CMK (cell line): ENCODE data around the gene LPIN1.
A peak's percentile ranks its signal among the peaks of the same experiment; 100 is the strongest.
"Not testable (repeated sequence)": the region's sequence is repeated elsewhere in the genome, so short reads cannot be mapped to it uniquely, and the experiment has no call there.

Experiments
- DNase-seq: peaks from one replicate; pipeline ENCODE4 v3.0.0-alpha.2; 2010; ENCODE audit warnings: low read depth

LPIN1 gene

GRCh38 chr2:11811036-11811654, 64.7 kb downstream of the LPIN1 start:
- DNase-seq, result no peak

DNA sequence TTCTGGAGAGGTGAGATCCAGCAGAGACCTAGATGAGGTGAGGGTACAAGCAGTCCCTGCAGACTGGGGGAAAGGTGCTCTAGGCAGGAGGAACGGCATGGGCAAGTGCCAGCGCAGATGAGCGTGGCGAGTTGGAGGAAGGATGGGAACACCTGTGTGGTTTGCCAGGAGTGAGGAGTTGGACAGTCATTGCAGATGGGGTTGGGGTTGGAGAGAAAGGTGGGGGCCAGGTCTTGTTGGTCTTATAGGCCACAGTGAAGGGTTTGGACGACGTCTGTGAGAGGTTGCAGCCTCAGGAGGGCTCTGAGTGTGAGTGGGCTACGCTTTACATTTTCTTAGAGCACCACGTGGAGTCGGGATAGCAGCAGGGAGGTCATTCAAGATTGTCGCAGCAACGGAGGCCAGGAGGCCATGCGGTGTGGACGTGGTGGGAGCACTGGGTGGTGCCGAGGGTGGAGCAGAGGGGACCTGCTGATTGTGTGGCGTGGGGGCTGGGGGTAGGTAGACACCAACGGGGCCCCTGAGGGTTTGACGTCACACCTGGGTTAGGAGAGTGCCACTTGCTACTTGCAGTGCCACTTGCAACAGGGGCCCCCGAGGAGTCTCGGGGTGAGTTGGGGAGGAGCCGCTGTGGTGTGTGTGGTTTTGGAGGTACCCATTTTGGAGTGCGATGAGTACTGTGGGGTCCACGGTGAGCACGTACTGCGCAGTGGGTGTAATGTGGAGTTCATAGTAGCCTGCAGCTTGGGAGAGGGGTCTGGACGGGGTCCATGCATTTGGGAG, 66.2 kb downstream of the LPIN1 start:
- no peak for DNase-seq

DNA sequence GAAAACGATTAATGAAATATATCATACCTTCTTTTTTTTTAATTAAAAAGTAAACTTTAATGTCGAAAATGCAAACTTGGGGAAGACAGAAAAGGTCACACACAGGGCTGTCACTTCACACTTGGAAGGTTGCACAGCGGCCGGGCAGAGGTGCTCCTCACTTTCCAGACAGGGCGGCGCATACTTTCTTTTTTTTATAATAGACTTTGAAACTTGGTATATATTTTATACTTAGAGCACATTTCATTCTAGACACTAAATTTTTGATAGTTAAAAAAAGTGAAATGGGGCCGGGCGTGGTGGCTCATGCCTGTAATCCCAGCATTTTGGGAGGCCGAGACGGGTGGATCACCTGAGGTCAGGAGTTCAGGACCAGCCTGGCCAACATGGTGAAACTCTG, 66.9 kb downstream of the LPIN1 start:
- DNase-seq, result not testable (repeated sequence)

DNA sequence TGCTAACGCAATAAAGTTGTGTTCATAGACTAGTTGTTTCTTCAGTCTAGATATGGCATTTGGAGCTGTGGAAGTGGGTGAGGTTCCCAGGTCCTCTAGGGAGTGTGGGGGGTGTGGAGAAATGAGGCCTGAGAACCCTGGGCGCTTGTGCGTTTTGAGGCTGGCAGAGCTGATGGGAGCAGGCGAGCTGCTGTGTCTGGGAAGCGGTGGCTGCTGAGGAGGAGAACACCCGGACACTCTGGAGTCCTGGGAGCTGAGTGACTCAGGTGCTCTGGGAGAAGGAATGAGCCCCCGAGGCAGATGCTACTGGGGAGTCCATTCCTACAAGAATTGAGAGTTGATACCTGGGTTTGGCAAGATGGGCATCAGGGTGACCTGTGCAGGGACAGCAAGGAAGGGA, 67.5 kb downstream of the LPIN1 start:
- no peak for DNase-seq

DNA sequence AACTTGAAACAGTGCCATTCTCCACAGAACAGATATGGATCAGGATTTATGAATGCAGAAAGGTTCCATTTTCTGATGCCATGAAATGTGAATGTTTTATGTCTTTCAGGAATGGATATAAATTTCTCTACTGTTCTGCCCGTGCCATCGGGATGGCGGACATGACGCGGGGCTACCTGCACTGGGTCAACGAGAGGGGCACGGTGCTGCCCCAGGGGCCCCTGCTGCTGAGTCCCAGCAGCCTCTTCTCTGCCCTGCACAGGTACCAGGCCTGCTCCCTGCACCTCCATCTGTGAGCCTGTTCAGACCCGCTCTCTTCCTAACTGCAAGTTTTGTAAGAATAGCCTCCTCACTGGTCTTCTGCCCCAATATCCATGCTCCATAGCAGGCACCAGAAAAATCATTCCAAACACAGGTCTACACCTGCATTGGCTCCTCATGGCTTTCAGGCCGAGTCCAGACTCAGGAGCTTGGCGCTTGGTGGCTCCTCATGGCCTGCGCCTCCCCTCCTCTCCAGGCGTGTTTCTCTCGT, 68.6 kb downstream of the LPIN1 start:
- DNase-seq, result no peak

GRCh38 chr2:11816935-11817334, 70.5 kb downstream of the LPIN1 start:
- DNase-seq, result not testable (repeated sequence)

DNA sequence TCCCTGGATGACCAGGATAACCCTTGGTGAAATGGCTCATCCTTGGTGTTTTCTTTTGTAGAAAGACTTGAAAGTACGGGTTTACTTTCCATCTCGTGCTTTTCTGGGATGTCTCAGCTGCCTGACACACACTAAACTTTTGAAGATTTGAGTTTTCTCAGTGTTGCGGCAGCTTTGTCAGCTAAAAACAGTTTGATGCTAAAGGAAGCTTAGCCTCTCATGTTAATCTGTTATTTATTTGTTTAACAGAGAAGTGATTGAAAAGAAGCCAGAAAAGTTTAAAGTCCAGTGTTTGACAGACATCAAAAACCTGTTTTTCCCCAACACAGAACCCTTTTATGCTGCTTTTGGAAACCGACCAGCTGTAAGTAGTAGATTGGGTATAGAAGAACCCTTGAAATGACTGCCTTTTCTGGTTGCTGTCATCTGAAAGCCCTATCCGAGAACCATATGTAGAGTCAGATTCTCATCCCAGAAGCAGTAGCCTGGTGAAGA, 72.8 kb downstream of the LPIN1 start:
- no peak for DNase-seq

- no peak for DNase-seq
Measured at GRCh38 chr2:11820650-11821049, 74.2 kb downstream of the LPIN1 start.

DNA sequence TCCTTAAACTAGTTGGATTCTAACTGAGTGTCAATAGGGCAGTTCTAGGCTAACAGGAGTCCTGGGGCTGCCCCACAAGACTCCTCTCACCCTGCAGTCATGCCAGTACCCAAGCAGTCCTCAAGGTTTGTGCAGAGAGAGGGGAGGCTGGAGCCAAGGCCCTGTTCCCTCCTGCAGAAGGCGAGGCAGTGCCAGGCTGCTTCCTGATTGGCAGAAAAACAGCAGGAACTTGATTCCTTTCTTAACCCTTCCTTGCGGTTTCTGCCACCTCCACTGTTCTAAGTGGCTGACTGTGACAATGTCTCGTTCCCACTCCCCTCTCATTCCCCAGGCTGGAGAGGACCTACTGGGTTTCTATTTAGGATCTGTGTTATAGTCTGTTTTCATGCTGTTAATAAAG, 75.3 kb downstream of the LPIN1 start:
- no peak for DNase-seq

DNA sequence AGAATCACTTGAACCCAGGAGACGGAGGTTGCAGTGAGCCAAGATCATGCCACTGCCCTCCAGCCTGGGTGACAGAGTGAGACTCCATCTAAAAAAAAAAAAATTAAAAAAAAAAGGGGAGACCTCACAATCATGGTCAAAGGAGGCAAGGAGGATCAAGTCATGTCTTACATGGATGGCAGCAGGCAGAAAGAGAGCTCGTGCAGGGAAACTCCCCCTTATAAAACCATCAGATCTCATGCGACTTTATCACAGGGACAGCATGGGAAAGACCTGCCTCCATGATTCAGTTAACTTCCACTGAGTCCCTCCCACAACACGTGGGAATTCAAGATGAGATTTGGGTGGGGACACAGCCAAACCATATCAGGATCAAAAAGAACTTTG, 75.9 kb downstream of the LPIN1 start:
- DNase-seq, result not testable (repeated sequence)

DNA sequence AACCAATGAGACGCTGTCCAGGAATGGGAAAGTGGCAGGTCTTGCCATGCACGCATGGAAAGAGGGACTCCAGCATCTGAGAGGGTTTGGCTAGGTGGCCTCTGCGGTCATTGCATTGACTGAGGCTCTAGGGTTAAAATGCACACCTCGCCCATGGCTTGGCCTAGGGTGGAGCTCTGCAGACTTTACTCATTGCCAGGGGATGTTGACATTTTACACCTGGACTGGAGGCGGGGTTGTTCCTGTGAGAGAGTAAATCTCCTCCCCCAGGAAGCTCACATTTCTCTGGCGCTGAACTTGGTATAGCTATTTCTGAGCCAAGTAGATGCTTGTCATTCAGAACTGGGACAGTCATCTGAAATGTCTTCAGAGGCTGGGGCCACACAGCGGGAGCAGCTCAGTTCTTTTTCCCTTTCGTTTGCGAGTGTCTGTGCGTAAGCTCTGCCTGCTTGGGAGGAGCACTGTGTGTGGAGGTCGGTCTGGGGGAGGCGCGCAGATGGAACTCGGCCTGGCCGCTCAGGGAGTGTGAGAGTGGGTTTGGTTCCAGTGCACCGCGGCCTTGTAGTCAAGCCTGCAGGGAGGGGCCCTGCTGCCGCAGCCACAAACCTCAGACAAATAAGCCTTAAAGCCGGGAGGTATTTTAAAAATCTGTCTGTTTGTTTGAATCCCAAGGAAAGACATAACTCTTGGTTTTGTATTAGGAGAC, 76.5 kb downstream of the LPIN1 start:
- DNase-seq, result no peak

DNA sequence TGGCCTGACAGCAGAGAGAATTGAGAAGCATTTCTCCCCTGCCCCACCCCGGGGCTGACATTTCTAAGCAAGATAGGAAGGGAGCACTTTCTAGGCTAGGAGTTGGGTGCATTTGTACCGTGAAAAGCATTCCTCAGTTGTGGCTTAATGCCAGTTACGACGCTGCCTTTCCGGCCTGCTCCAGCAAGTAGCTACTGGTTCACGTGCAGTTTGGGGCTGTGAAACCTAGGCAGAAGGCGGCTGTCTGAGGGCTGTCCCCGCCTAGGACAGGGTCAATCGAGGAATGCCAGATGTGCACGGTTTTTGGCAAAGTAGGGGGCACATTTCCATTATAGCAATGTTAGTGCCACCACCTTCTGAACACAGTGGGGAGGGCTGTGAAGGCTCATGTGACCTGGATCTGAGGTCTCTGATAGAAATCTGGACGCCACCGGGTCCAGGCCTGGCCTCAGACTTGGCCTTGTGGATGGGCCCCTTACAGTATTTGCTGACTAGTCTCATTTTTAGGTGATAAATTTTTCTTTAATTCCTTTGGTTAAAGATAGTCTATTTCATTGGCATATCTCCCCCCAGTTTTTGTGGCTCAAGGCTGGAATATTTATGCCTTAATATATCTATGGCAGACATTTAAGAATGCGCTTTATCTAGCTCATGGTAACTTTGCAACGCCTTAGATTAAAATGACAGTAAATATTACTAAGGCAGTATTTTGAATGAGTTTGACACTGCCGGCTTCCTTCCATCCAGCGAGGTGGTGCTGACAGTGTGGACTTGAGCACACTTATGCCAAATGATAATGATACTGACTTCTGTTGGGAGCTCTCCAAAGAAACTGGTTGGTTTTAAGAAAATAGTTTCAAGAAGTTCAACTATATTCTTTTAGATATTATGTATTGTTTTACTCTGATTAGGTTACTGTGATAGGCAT, 78.7 kb downstream of the LPIN1 start:
- DNase-seq, result no peak

GRCh38 chr2:11827547-11827946, 81.1 kb downstream of the LPIN1 start:
- DNase-seq, result no peak

DNA sequence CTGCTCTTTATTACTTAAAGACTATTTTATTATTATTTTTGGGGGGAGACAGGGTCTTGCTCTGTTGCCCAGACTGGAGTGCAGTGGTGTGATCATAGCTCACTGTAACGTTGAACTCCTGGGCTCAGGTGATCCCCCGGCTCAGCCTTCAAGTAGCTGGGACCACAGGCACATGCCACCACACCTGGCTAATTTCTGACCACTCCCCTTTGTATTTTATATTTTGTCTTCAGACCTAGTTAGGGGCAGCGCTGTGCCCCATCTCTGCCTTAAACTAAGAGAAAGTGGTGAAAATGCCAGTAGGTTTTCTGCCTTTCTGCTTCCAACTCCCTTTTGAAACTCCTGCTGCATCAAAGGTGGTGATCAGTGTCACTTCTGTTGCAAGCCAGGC, 82.5 kb downstream of the LPIN1 start:
- no peak for DNase-seq

- DNase-seq, result peak; percentile 67
Measured at GRCh38 chr2:11829324-11829946, 83.0 kb downstream of the LPIN1 start.

GRCh38 chr2:11829947-11830707, 83.7 kb downstream of the LPIN1 start:
- DNase-seq, result peak; percentile 68

DNA sequence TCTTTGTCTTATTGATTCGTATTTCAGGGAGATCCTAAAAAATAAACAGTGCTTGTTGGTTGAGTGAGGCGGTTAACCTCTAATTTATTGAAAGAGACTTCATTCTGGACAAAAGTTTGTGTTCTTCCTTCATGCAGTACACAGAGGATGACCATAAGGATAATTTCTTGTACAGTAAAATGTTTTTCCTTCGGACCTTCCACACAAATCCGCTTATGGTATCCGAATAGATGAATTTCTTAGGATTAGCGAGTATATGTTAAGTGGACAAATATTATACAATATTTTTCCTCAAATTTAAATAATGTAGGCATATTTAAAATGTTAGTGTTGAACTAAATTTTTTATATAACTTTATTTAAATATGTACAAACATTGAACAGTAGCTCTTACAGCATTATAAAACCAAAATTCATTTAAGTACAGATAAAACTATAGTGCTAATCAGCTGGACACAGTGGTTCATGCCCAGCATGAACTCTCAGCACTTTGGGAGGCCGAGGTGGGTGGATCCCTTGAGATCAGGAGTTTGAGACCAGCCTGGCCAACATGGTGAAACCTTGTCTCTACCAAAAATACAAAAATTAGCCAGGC, 84.4 kb downstream of the LPIN1 start:
- DNase-seq, result no peak

DNA sequence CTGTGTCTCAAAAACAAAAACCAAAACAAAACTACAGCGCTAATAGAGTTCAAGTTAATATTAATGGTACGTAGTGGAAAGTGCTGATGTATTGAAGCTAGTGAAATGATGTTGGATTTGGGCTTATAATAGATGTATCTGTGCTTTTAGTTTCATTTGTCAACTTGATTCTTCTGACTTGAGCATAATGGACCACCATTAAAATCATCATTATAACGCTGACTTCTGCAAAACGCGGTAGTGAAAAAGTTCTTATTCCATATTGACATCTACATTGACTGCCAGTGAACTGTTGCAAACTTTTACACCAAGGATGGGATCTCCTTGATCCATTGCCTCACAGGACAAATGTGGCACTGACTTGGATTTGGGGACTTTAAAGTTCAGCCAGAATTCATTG, 85.0 kb downstream of the LPIN1 start:
- DNase-seq, result no peak

GRCh38 chr2:11832531-11832930, 86.1 kb downstream of the LPIN1 start:
- DNase-seq, result no peak

DNA sequence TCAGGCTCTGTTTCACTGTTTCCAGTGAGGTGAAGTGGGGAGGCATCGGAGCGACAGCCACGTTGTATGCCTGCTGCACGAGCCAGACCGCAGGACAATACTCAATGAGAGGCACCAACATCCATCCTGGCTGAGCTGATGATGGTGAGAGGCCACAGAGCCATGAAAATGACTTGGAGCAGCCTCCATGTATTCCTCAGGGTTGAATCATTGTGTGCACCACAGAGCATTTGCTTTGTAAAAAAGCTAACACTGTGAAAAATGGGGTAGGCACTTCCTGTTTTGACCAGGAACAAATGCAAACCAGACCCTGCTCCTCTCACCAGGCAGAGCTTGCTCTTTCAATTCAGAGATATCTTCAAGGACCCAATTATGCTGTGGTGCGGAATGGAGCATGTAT, 87.2 kb downstream of the LPIN1 start:
- DNase-seq, result no peak
